AG09309 (cell line): ENCODE results near the gene RAB3GAP1.

ENCODE experiments used
- DNase-seq: peaks from one replicate; pipeline ENCODE4 v3.0.0-alpha.2; 2010; ENCODE audit warnings: low read depth
- H3K4me3 ChIP-seq: 2 replicates; pipeline ENCODE4 v1.5.1; 2011; ENCODE audit warnings: mild to moderate bottlenecking, low read depth, low read length, moderate library complexity; ENCODE audit not compliant: control insufficient read depth
- CTCF ChIP-seq: IDR thresholded peaks from 2 replicates; pipeline ENCODE4 v1.5.1; 2011; ENCODE audit warnings: mild to moderate bottlenecking, low read depth, low read length, inconsistent platforms; ENCODE audit not compliant: insufficient read depth, control insufficient read depth; ENCODE audit errors: missing control alignments

RAB3GAP1 gene

GRCh38 chr2:135182190-135182589, 130.1 kb downstream of the RAB3GAP1 start:
- TF ChIP-seq CTCF = no peak
- no peak overlapping the region for H3K4me3 ChIP-seq
- DNase-seq = no peak

- no peak for DNase-seq
- no peak for TF ChIP-seq CTCF
- no peak overlapping the region for H3K4me3 ChIP-seq
These were observed 130.5 kb downstream of the RAB3GAP1 start for GRCh38 chr2:135182601-135183000.

- H3K4me3 ChIP-seq = no peak overlapping the region
- no peak for DNase-seq
- no peak for TF ChIP-seq CTCF
These were observed 131.7 kb downstream of the RAB3GAP1 start for GRCh38 chr2:135183822-135184221.

GRCh38 chr2:135186054-135186453, 134.0 kb downstream of the RAB3GAP1 start:
- no peak for DNase-seq

GRCh38 chr2:135187270-135187669, 135.2 kb downstream of the RAB3GAP1 start:
- TF ChIP-seq CTCF = no peak
- H3K4me3 ChIP-seq = no peak overlapping the region
- DNase-seq = no peak

More at GRCh38 chr2:135186054-135186453, 134.0 kb downstream of the RAB3GAP1 start:
- no peak overlapping the region for H3K4me3 ChIP-seq
- TF ChIP-seq CTCF = no peak

- no peak overlapping the region for H3K4me3 ChIP-seq
- DNase-seq = no peak
- no peak for TF ChIP-seq CTCF
These were observed 137.1 kb downstream of the RAB3GAP1 start for GRCh38 chr2:135189148-135189547.

- TF ChIP-seq CTCF = no peak
- no peak for DNase-seq
- H3K4me3 ChIP-seq = no peak overlapping the region
These were observed 138.7 kb downstream of the RAB3GAP1 start for GRCh38 chr2:135190799-135191198.
